A673 (cell line): ENCODE measurements around the gene IQGAP2. TPM values are rescaled to one million over a fixed set of nuclear protein-coding genes. Genes with fewer than 3 reads are reported as not detected.

Experiments
- BruUV-seq: library from RNA; stranded (reverse); fragments of 400-500 nt; replicated peaks from 2 replicates; lab custom pipeline; 2021; lab: Mats Ljungman, UMichigan
- CTCF ChIA-PET: fragments of 300-600 bp; sonication (Branson Sonifier 250); formaldehyde crosslinking; loops from one replicate; lab custom pipeline; 2022; ENCODE audit warnings: antibody characterized with exemption; lab: Charles Lee
- POLR2A ChIA-PET: fragments of 300-600 bp; sonication (Branson Sonifier 250); formaldehyde crosslinking; loops from one replicate; lab custom pipeline; 2022; ENCODE audit warnings: antibody characterized with exemption; ENCODE audit not compliant: low non-redundant PET; lab: Charles Lee
- DNase-seq: peaks from one replicate; pipeline ENCODE4 v3.0.0-alpha.2; 2015; ENCODE audit warnings: low spot score
- H3K27ac ChIP-seq: fragments of 200-600 bp; sonication (generic); 2 replicates; pipeline ENCODE4 v1.5.1; 2016; ENCODE audit warnings: mixed run types, low read depth, mild to moderate bottlenecking, mixed read lengths, antibody characterized with exemption, low read length; ENCODE audit not compliant: poor library complexity, severe bottlenecking
- H3K27me3 ChIP-seq: fragments of 200-600 bp; sonication (generic); replicated peaks from 2 replicates; pipeline ENCODE4 v1.6.1; 2017; ENCODE audit warnings: mixed run types, low read depth, mild to moderate bottlenecking, mixed read lengths, antibody characterized with exemption, low read length; ENCODE audit not compliant: insufficient read depth, poor library complexity
- H3K36me3 ChIP-seq: fragments of 200-600 bp; sonication (generic); 2 replicates; pipeline ENCODE4 v1.6.1; 2016; ENCODE audit warnings: mixed run types, mild to moderate bottlenecking, mixed read lengths, antibody characterized with exemption, low read length; ENCODE audit not compliant: insufficient read depth, poor library complexity, severe bottlenecking
- H3K4me1 ChIP-seq: fragments of 200-600 bp; sonication (generic); 2 replicates; pipeline ENCODE4 v1.6.1; 2017; ENCODE audit warnings: mixed run types, mild to moderate bottlenecking, mixed read lengths, antibody characterized with exemption, low read length; ENCODE audit not compliant: insufficient read depth, poor library complexity, severe bottlenecking
- H3K4me3 ChIP-seq: fragments of 200-600 bp; sonication (generic); 2 replicates; pipeline ENCODE4 v1.5.1; 2016; ENCODE audit warnings: low read depth, mixed run types, mild to moderate bottlenecking, mixed read lengths, low read length; ENCODE audit not compliant: poor library complexity, severe bottlenecking
- H3K9me3 ChIP-seq: fragments of 200-600 bp; sonication (generic); 2 replicates; pipeline ENCODE4 v1.6.1; 2016; ENCODE audit warnings: mixed run types, low read depth, mild to moderate bottlenecking, mixed read lengths, antibody characterized with exemption, low read length; ENCODE audit not compliant: poor library complexity, severe bottlenecking
- EZH2 ChIP-seq: fragments of 200-600 bp; sonication (generic); IDR thresholded peaks from 2 replicates; pipeline ENCODE4 v1.6.1; 2017; ENCODE audit warnings: borderline replicate concordance, low read depth, mild to moderate bottlenecking, mixed read lengths, antibody characterized with exemption, low read length; ENCODE audit not compliant: poor library complexity, severe bottlenecking
- intact Hi-C: fragments of 100-400 bp; cut with micrococcal nuclease; formaldehyde crosslinking; loops from one replicate; pipeline ENCODE4 v1.10.0; 2022; ENCODE audit not compliant: unreplicated experiment
- total RNA-seq: library from RNA; stranded (reverse); gene quantifications from 2 replicates; pipeline ENCODE4 v1.2.3, GENCODE V29; 2021
- TF ChIP-seq, protein P1 (sequence below): fragments of 300-800, 200-600 bp; sonication (generic); conservative IDR thresholded peaks from 2 replicates; pipeline ENCODE4 v1.5.1; 2017; ENCODE audit warnings: low read depth, mild to moderate bottlenecking, antibody characterized with exemption, low read length, moderate library complexity, mixed read lengths

IQGAP2 gene
- total RNA-seq, 1 experiment from 2014 or later: 26.8 TPM

DNA sequence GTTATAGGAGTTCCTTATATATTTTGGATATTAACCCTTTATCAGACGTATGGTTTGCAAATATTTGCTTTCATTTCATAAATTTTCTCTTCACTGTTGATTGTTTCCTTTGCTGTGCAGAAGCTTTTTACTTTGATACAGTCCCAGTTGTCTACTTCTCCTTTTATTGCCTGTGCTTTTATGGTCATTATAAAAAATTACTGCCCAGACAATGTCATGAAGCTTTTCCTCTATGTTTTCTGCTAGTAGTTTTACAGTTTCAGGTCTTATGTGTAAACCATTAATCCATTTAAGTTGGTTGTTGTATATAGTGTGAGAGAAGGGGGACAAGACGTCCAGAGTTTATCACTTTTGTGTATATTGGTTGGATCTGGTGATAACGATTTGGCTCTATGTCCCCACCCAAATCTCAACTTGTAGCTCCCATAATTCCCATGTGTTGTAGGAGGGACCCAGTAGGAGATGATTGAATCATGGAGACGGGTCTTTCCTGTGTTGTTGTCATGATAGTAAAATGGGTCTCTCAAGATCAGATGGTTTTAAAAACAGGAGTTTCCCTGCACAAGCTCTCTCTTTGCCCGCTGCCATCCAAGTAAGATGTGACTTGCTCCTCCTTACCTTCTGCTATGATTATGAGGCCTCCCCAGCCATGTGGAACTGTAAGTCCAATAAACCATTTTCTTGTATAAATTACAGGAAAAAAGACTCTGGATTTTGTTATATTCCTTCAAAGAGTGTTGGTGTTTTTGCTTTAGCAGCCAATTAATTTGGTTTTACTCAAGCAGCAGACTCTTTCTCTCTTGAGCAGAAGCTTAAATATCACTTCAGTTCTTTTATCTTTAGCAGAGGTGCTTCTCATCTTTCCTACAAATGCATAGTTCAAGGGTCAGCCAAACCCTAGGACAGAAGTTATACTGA is 326.5 kb downstream of the IQGAP2 start:
- Histone ChIP-seq H3K36me3 (peaks cover 75% of the 10 kb centered on the region), H3K4me1 (no peaks in the 10 kb centered on the region), H3K4me3 (no peak overlapping the region), H3K27me3 (no peaks in the 10 kb centered on the region), H3K9me3 (peaks cover 35% of the 10 kb centered on the region), H3K27ac (no peak overlapping the region)
- DNase-seq: no peak
- intact Hi-C loops: no loop called here
- POLR2A ChIA-PET: no interaction called here
- BruUV-seq: no TSS peak
- CTCF ChIA-PET: no interaction called here
- TF ChIP-seq, protein P1, sequence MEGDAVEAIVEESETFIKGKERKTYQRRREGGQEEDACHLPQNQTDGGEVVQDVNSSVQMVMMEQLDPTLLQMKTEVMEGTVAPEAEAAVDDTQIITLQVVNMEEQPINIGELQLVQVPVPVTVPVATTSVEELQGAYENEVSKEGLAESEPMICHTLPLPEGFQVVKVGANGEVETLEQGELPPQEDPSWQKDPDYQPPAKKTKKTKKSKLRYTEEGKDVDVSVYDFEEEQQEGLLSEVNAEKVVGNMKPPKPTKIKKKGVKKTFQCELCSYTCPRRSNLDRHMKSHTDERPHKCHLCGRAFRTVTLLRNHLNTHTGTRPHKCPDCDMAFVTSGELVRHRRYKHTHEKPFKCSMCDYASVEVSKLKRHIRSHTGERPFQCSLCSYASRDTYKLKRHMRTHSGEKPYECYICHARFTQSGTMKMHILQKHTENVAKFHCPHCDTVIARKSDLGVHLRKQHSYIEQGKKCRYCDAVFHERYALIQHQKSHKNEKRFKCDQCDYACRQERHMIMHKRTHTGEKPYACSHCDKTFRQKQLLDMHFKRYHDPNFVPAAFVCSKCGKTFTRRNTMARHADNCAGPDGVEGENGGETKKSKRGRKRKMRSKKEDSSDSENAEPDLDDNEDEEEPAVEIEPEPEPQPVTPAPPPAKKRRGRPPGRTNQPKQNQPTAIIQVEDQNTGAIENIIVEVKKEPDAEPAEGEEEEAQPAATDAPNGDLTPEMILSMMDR: no peak
- TF ChIP-seq EZH2: no peak

DNA sequence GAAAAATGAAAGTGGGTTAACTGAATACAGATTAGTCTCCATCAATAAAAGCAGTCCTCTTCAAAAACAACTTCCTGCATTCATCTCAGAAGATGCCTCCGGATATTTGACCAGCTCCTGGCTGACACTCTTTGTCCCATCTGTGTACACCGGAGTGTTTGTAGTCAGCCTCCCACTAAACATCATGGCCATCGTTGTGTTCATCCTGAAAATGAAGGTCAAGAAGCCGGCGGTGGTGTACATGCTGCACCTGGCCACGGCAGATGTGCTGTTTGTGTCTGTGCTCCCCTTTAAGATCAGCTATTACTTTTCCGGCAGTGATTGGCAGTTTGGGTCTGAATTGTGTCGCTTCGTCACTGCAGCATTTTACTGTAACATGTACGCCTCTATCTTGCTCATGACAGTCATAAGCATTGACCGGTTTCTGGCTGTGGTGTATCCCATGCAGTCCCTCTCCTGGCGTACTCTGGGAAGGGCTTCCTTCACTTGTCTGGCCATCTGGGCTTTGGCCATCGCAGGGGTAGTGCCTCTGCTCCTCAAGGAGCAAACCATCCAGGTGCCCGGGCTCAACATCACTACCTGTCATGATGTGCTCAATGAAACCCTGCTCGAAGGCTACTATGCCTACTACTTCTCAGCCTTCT is 329.4 kb downstream of the IQGAP2 start:
- TF ChIP-seq, protein P1: no peak
- no peak for TF ChIP-seq EZH2
- no peak for DNase-seq
- H3K9me3 ChIP-seq: peaks cover 24% of the 10 kb centered on the region
- BruUV-seq: no TSS peak
- ChIA-PET CTCF (no interaction called here), POLR2A (no interaction called here)
- peaks cover 22% of the 10 kb centered on the region for H3K4me1 ChIP-seq
- no peaks in the 10 kb centered on the region for H3K27me3 ChIP-seq
- H3K27ac ChIP-seq: no peak overlapping the region
- H3K36me3 ChIP-seq: peaks cover 60% of the 10 kb centered on the region
- no peak overlapping the region for H3K4me3 ChIP-seq
- intact Hi-C loops: no loop called here

DNA sequence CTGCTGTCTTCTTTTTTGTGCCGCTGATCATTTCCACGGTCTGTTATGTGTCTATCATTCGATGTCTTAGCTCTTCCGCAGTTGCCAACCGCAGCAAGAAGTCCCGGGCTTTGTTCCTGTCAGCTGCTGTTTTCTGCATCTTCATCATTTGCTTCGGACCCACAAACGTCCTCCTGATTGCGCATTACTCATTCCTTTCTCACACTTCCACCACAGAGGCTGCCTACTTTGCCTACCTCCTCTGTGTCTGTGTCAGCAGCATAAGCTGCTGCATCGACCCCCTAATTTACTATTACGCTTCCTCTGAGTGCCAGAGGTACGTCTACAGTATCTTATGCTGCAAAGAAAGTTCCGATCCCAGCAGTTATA is 329.9 kb downstream of the IQGAP2 start:
- Histone ChIP-seq H3K9me3 (peaks cover 23% of the 10 kb centered on the region), H3K27ac (no peak overlapping the region), H3K4me1 (peaks cover 25% of the 10 kb centered on the region), H3K27me3 (no peaks in the 10 kb centered on the region), H3K4me3 (no peak overlapping the region), H3K36me3 (peaks cover 59% of the 10 kb centered on the region)
- BruUV-seq: no TSS peak
- POLR2A ChIA-PET: no interaction called here
- TF ChIP-seq, protein P1: no peak
- TF ChIP-seq EZH2: no peak
- CTCF ChIA-PET: no interaction called here
- intact Hi-C loops: no loop called here
- DNase-seq: no peak
